Testis (tissue), 2 donors: ENCODE results near the gene ICAM3.

Source experiments
- POLR2A ChIP-seq: fragments of 450-650 bp; IDR thresholded peaks from one replicate; pipeline ENCODE4 v1.6.1; 2017; ENCODE audit warnings: antibody characterized with exemption, mild to moderate bottlenecking, moderate library complexity
- TF ChIP-seq, protein P1 (sequence below), 3 experiments: fragments of 450-650 bp in 2 of 3; fragments of 200-600 bp in 1 of 3; sonication (generic) in 1 of 3; IDR thresholded peaks; one replicate each; pipeline ENCODE4 v1.5.1; 2016 to 2019; ENCODE audit warnings: antibody characterized with exemption in 3 of 3, mild to moderate bottlenecking in 2 of 3, moderate library complexity in 1 of 3

DNA sequence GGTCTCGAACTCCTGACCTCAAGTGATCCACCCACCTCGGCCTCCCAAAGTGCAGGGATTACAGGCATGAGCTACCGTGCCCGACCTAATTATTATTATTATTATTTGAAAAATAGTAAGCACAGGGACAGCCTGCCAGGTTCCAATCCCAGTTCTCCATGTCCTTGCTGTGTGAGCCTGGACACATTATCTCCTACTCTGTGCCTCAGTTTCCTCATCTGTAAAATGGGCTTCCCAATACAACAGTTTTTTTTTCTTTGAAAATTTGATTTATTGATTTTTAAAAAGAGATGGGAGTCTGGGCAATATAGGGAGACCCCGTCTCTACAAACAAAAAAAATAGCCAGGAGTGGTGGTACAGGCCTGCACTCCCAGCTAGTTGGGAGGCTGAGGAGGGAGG is 33.1 kb downstream of the ICAM3 start:
- no peak for TF ChIP-seq POLR2A
- TF ChIP-seq, protein P1, sequence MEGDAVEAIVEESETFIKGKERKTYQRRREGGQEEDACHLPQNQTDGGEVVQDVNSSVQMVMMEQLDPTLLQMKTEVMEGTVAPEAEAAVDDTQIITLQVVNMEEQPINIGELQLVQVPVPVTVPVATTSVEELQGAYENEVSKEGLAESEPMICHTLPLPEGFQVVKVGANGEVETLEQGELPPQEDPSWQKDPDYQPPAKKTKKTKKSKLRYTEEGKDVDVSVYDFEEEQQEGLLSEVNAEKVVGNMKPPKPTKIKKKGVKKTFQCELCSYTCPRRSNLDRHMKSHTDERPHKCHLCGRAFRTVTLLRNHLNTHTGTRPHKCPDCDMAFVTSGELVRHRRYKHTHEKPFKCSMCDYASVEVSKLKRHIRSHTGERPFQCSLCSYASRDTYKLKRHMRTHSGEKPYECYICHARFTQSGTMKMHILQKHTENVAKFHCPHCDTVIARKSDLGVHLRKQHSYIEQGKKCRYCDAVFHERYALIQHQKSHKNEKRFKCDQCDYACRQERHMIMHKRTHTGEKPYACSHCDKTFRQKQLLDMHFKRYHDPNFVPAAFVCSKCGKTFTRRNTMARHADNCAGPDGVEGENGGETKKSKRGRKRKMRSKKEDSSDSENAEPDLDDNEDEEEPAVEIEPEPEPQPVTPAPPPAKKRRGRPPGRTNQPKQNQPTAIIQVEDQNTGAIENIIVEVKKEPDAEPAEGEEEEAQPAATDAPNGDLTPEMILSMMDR (IDR thresholded peaks at IDR 0.05): no peak
